Left ventricle myocardium inferior (tissue), 1 donor: ENCODE measurements around the gene GGT7. TPM values are rescaled to one million over a fixed set of nuclear protein-coding genes. Genes with fewer than 3 reads are reported as not detected.

Experiments
- DNase-seq: peaks from one replicate; pipeline ENCODE4 v3.0.0-alpha.2; 2020
- H3K27ac ChIP-seq: fragments of 200-600 bp; replicated peaks from 2 replicates; pipeline ENCODE4 v1.8.0; 2021
- H3K27me3 ChIP-seq: fragments of 200-600 bp; 2 replicates; pipeline ENCODE4 v1.8.0; 2021; ENCODE audit warnings: low read depth
- H3K36me3 ChIP-seq: fragments of 200-600 bp; 2 replicates; pipeline ENCODE4 v1.8.0; 2021
- H3K4me1 ChIP-seq: fragments of 200-600 bp; 2 replicates; pipeline ENCODE4 v1.8.0; 2021
- H3K4me3 ChIP-seq: fragments of 200-600 bp; 2 replicates; pipeline ENCODE4 v1.8.0; 2021; ENCODE audit warnings: mild to moderate bottlenecking, moderate library complexity
- H3K9me3 ChIP-seq: fragments of 200-600 bp; replicated peaks from 2 replicates; pipeline ENCODE4 v1.8.0; 2021
- intact Hi-C: fragments of 100-400 bp; cut with micrococcal nuclease; formaldehyde crosslinking; loops from one replicate; pipeline ENCODE4 v1.11.0; 2022
- long read RNA-seq: library from polyadenylated mRNA; unstranded; transcript quantifications from one replicate; pipeline ENCODE4 v2.0.0, GENCODE V29; 2021
- total RNA-seq: library from RNA; stranded (reverse); fragmentation: NEBNext Ultra II Directional; extraction: Animal tissue kit (Norgen Biotek cat#: 25700); gene quantifications from one replicate; pipeline ENCODE4 v1.2.1, GENCODE V29; 2021
- TF ChIP-seq, protein P1 (sequence below): fragments of 200-600 bp; IDR thresholded peaks from 2 replicates; pipeline ENCODE4 v1.8.0; 2021; ENCODE audit warnings: antibody characterized with exemption, mild to moderate bottlenecking, borderline replicate concordance
- donor health status: DM: no; HTN: yes; CAD: no; lungs with severe emphysema.

Gene GGT7
- 21.6 TPM for total RNA-seq
- long read RNA-seq, partial matches to known transcripts, result 4 of 12 reads
- long read RNA-seq, other reads (novel, unspliced or antisense), result 6 of 12 reads

- Histone ChIP-seq H3K9me3 (no peaks in the 10 kb centered on the region), H3K27me3 (no peaks in the 10 kb centered on the region), H3K4me3 (peak within 1 kb of the TSS; percentile 89), H3K27ac (peak within 1 kb of the TSS; percentile 84), H3K36me3 (no peaks in the 10 kb centered on the region), H3K4me1 (peaks cover 69% of the 10 kb centered on the region)
- TF ChIP-seq, protein P1, sequence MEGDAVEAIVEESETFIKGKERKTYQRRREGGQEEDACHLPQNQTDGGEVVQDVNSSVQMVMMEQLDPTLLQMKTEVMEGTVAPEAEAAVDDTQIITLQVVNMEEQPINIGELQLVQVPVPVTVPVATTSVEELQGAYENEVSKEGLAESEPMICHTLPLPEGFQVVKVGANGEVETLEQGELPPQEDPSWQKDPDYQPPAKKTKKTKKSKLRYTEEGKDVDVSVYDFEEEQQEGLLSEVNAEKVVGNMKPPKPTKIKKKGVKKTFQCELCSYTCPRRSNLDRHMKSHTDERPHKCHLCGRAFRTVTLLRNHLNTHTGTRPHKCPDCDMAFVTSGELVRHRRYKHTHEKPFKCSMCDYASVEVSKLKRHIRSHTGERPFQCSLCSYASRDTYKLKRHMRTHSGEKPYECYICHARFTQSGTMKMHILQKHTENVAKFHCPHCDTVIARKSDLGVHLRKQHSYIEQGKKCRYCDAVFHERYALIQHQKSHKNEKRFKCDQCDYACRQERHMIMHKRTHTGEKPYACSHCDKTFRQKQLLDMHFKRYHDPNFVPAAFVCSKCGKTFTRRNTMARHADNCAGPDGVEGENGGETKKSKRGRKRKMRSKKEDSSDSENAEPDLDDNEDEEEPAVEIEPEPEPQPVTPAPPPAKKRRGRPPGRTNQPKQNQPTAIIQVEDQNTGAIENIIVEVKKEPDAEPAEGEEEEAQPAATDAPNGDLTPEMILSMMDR, result peak; percentile 77
- peak; percentile 85 for DNase-seq
- intact Hi-C loops, result loop anchor here (5.0 kb wide), 1 partner anchor 90 kb away; no protein-coding TSS in a partner anchor
Observed at GRCh38 chr20:34872622-34873224, at the start of gene GGT7. GGT7 (minus strand) TSS chr20:34872856; CDS start chr20:34872815, 41 bp downstream.

- peak overlapping the region; percentile 80 for H3K27ac ChIP-seq
Observed at GRCh38 chr20:34921436-34921835, 48.8 kb upstream of the GGT7 start.

GRCh38 chr20:34920055-34920454, 47.4 kb upstream of the GGT7 start:
- TF ChIP-seq, protein P1, result no peak
- Histone ChIP-seq H3K9me3 (no peaks in the 10 kb centered on the region), H3K4me1 (peaks cover 62% of the 10 kb centered on the region), H3K4me3 (no peak overlapping the region), H3K27me3 (no peaks in the 10 kb centered on the region), H3K36me3 (peaks cover 58% of the 10 kb centered on the region), H3K27ac (no peak overlapping the region)
- DNase-seq, result no peak
- intact Hi-C loops, result no loop called here

More at GRCh38 chr20:34921436-34921835, 48.8 kb upstream of the GGT7 start:
- TF ChIP-seq, protein P1, result no peak
- Histone ChIP-seq H3K27me3 (no peaks in the 10 kb centered on the region), H3K36me3 (peaks cover 72% of the 10 kb centered on the region), H3K4me1 (peaks cover 60% of the 10 kb centered on the region), H3K4me3 (no peak overlapping the region), H3K9me3 (no peaks in the 10 kb centered on the region)
- intact Hi-C loops, result no loop called here
- DNase-seq, result no peak

GRCh38 chr20:34916774-34917354, 44.2 kb upstream of the GGT7 start:
- Histone ChIP-seq H3K4me3 (no peak overlapping the region), H3K9me3 (no peaks in the 10 kb centered on the region), H3K27me3 (no peaks in the 10 kb centered on the region), H3K36me3 (peaks cover 44% of the 10 kb centered on the region), H3K4me1 (peaks cover 59% of the 10 kb centered on the region), H3K27ac (peak overlapping the region; percentile 60)
- intact Hi-C loops, result no loop called here
- no peak for DNase-seq
- TF ChIP-seq, protein P1, result no peak

DNA sequence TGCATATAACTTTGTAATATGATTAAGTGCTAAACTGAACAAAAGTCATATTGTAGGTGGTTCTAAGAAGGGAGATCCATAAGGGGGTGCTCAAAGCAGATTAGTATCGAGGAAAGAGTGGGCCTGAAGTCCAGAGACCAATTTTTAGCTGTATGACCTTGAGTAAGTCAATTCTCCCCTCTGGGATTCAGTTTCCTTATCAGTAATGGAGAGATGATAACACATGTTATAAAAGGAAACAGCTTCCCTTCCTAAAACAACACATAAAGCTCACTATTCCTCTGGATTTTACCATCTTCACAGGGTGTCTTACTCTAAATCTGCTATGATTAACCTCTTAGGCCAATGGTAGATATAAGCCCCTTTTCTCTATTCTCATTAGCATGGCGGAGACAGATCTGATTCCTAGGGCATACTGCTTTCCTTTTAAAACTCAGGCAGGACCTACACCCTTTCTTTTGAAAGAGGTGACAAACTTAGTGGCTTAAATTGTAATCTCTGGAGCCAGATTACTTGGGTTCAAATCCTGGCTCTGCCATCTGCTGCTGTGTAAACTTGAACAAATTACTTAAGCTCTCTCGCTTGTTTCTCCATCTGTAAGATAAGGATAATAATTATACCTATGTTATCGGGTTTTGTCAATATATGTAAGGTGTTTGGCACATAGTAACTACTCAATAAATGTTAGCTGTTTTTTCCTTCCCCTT, 43.2 kb upstream of the GGT7 start:
- Histone ChIP-seq H3K36me3 (peaks cover 34% of the 10 kb centered on the region), H3K27ac (peak overlapping the region; percentile 60), H3K27me3 (no peaks in the 10 kb centered on the region), H3K4me3 (no peak overlapping the region), H3K9me3 (no peaks in the 10 kb centered on the region), H3K4me1 (peaks cover 49% of the 10 kb centered on the region)
- DNase-seq, result no peak
- TF ChIP-seq, protein P1, result no peak
- intact Hi-C loops, result no loop called here
